GM23338 (cell line): ENCODE data around the gene NSG2. TPM values are rescaled to one million over a fixed set of nuclear protein-coding genes. Genes with fewer than 3 reads are reported as not detected.

ENCODE experiments used
- ATAC-seq: fragments of 200-7000 bp; cut with Tn5 transposase; 3 replicates; pipeline ENCODE4 v1.9.1; 2020
- DNase-seq: peaks from one replicate; pipeline ENCODE4 v3.0.0-alpha.2; 2015; ENCODE audit warnings: low spot score
- H2AFZ ChIP-seq: fragments of 200-600 bp; sonication (generic); 2 replicates; pipeline ENCODE4 v1.8.0; 2016; ENCODE audit warnings: antibody characterized with exemption, mild to moderate bottlenecking, moderate library complexity
- H3F3A ChIP-seq: fragments of 200-600 bp; sonication (generic); replicated peaks from 2 replicates; pipeline ENCODE4 v1.8.0; 2017; ENCODE audit warnings: antibody characterized with exemption, mixed run types, low read depth
- H3K27ac ChIP-seq: fragments of 200-600 bp; sonication (generic); 2 replicates; pipeline ENCODE4 v1.6.1; 2016; ENCODE audit warnings: low read depth
- H3K27me3 ChIP-seq: fragments of 200-600 bp; sonication (generic); 2 replicates; pipeline ENCODE4 v1.8.0; 2016; ENCODE audit warnings: mild to moderate bottlenecking, mixed run types, moderate library complexity; ENCODE audit not compliant: insufficient read depth
- H3K36me3 ChIP-seq: fragments of 200-600 bp; sonication (generic); 2 replicates; pipeline ENCODE4 v1.8.0; 2016; ENCODE audit warnings: mild to moderate bottlenecking; ENCODE audit not compliant: insufficient read depth
- H3K4me1 ChIP-seq: fragments of 200-600 bp; sonication (generic); 2 replicates; pipeline ENCODE4 v1.8.0; 2016; ENCODE audit warnings: mild to moderate bottlenecking, moderate library complexity; ENCODE audit not compliant: insufficient read depth
- H3K4me2 ChIP-seq: fragments of 200-600 bp; sonication (generic); 2 replicates; pipeline ENCODE4 v1.7.1; 2017; ENCODE audit warnings: mixed run types
- H3K4me3 ChIP-seq: fragments of 200-600 bp; sonication (generic); 2 replicates; pipeline ENCODE4 v1.6.1; 2016; ENCODE audit warnings: mixed run types
- H3K79me2 ChIP-seq: fragments of 200-600 bp; sonication (generic); replicated peaks from 2 replicates; pipeline ENCODE4 v1.8.0; 2017; ENCODE audit warnings: mild to moderate bottlenecking; ENCODE audit not compliant: insufficient read depth
- H3K9me2 ChIP-seq: fragments of 200-600 bp; sonication (generic); 2 replicates; pipeline ENCODE4 v1.8.0; 2017; ENCODE audit not compliant: insufficient read depth
- H4K20me1 ChIP-seq: fragments of 200-600 bp; sonication (generic); replicated peaks from 2 replicates; pipeline ENCODE4 v1.8.0; 2017; ENCODE audit warnings: mild to moderate bottlenecking; ENCODE audit not compliant: insufficient read depth
- H3K27ac Mint-ChIP-seq: 2 replicates; pipeline ENCODE4 v1.8.0; 2020; ENCODE audit warnings: inconsistent platforms, mild to moderate bottlenecking, moderate library complexity, mixed read lengths
- H3K27me3 Mint-ChIP-seq: 3 replicates; pipeline ENCODE4 v1.8.0; 2022; ENCODE audit warnings: low read depth, mild to moderate bottlenecking, moderate library complexity, mixed read lengths, inconsistent platforms; ENCODE audit not compliant: insufficient read depth, poor library complexity
- H3K36me3 Mint-ChIP-seq: 3 replicates; pipeline ENCODE4 v1.8.0; 2021; ENCODE audit warnings: low read depth, mild to moderate bottlenecking, inconsistent platforms, moderate library complexity, mixed read lengths
- H3K4me1 Mint-ChIP-seq: 3 replicates; pipeline ENCODE4 v1.8.0; 2020; ENCODE audit warnings: mild to moderate bottlenecking, inconsistent platforms, mixed read lengths
- H3K4me3 Mint-ChIP-seq: 3 replicates; pipeline ENCODE4 v1.8.0; 2021; ENCODE audit warnings: moderate library complexity, mild to moderate bottlenecking, inconsistent platforms, mixed read lengths
- H3K9me3 Mint-ChIP-seq: 3 replicates; pipeline ENCODE4 v1.8.0; 2020; ENCODE audit warnings: moderate library complexity, mild to moderate bottlenecking, inconsistent platforms, mixed read lengths
- CREB1 ChIP-seq: fragments of 250-450 bp; sonication (Bioruptor Pico); IDR thresholded peaks from 2 replicates; pipeline ENCODE4 v1.5.0; 2020; ENCODE audit warnings: low read depth, mild to moderate bottlenecking, moderate library complexity
- EZH2 ChIP-seq: fragments of 200-600 bp; sonication (generic); IDR thresholded peaks from one replicate; pipeline ENCODE4 v1.8.0; 2017; ENCODE audit warnings: antibody characterized with exemption, mild to moderate bottlenecking, low read depth; ENCODE audit not compliant: unreplicated experiment
- EZH2phosphoT487 ChIP-seq: fragments of 200-600 bp; sonication (generic); IDR thresholded peaks from one replicate; pipeline ENCODE4 v1.8.1; 2018; ENCODE audit warnings: antibody characterized with exemption; ENCODE audit not compliant: unreplicated experiment
- JUNB ChIP-seq: IDR thresholded peaks from one replicate; pipeline ENCODE4 v1.6.1; 2016; ENCODE audit warnings: antibody characterized with exemption; ENCODE audit not compliant: unreplicated experiment
- NANOG ChIP-seq: IDR thresholded peaks from 2 replicates; pipeline ENCODE4 v1.6.1; 2016; ENCODE audit warnings: antibody characterized with exemption, borderline replicate concordance
- POLR2AphosphoS5 ChIP-seq: IDR thresholded peaks from 2 replicates; pipeline ENCODE4 v1.6.1; 2016; ENCODE audit warnings: antibody characterized with exemption, low read depth
- STAT1 ChIP-seq: IDR thresholded peaks from one replicate; pipeline ENCODE4 v1.6.1; 2016; ENCODE audit warnings: antibody characterized with exemption; ENCODE audit not compliant: unreplicated experiment
- ZNF114 ChIP-seq: fragments of 250-450 bp; sonication (Bioruptor Pico); IDR thresholded peaks from 2 replicates; pipeline ENCODE4 v1.5.0; 2020; ENCODE audit warnings: mild to moderate bottlenecking, moderate library complexity
- ZNF331 ChIP-seq: fragments of 250-450 bp; sonication (Bioruptor Pico); IDR thresholded peaks from 2 replicates; pipeline ENCODE4 v1.5.0; 2020; ENCODE audit warnings: low read depth, mild to moderate bottlenecking, moderate library complexity
- polyA plus RNA-seq: library from polyadenylated mRNA; unstranded; fragments of >200 nt; fragmentation: Nextera tagmentation; extraction: Ambion mirVana; gene quantifications from 2 replicates; pipeline ENCODE4 v1.2.1, GENCODE V29; 2016
- total RNA-seq: library from RNA; depleted of rRNA; stranded (reverse); fragments of >200 nt; shearing (Covaris generic); gene quantifications from 2 replicates; pipeline ENCODE4 v1.2.3, GENCODE V29; 2014
- TF ChIP-seq, protein P1 (sequence below): IDR thresholded peaks from one replicate; pipeline ENCODE4 v1.6.1; 2018; ENCODE audit warnings: antibody characterized with exemption; ENCODE audit not compliant: unreplicated experiment
- TF ChIP-seq, protein P2 (sequence below), 2 experiments: fragments of 200-600 bp in 1 of 2; sonication (generic) in 1 of 2; conservative IDR thresholded peaks; 2 replicates each; pipeline versions ENCODE4 v1.5.1 to v1.6.1; 2016 to 2017; ENCODE audit warnings: antibody characterized with exemption in 2 of 2, low read depth in 2 of 2, mild to moderate bottlenecking in 2 of 2, moderate library complexity in 1 of 2
- TF ChIP-seq, protein P3 (sequence below): IDR thresholded peaks from 2 replicates; pipeline ENCODE4 v1.6.1; 2016; ENCODE audit warnings: antibody characterized with exemption
- TF ChIP-seq, protein P4 (sequence below): fragments of 250-450 bp; sonication (Bioruptor Pico); IDR thresholded peaks from 2 replicates; pipeline ENCODE4 v1.5.0; 2020; ENCODE audit warnings: mild to moderate bottlenecking, moderate library complexity

NSG2 gene
- total and polyA plus RNA-seq, 2 experiments from 2014 or later = 0.16 TPM; not detected in 1

DNA sequence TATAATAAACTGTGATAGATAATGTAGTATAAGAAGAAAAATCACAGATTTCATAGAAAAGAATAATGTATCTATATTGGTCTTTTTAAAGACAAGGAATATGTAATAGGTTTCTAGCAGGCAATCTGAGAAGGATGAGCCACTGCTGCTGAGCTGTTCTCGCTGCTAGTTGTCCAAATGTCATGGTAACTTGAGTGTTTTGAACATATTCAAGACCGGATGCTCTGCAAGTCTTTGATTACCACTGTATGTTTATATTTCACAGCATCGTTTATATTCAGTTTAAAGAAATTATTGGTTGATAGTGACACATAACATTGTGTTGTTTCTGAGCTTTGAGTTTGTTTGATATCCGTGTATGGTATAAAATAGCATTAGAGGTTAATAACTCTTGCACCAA is 47.0 kb upstream of the NSG2 start:
- no peaks in the 10 kb centered on the region for H3K9me3 Mint-ChIP-seq
- Histone ChIP-seq H3K4me3 (no peak overlapping the region), H3K4me2 (no peak overlapping the region), H2AFZ (no peak overlapping the region), H3K9me2 (no peaks in the 10 kb centered on the region), H3K4me1 (no peaks in the 10 kb centered on the region), H3K79me2 (no peaks in the 10 kb centered on the region), H3K27ac (no peak overlapping the region), H3F3A (no peaks in the 10 kb centered on the region), H3K27me3 (no peaks in the 10 kb centered on the region), H3K36me3 (no peaks in the 10 kb centered on the region), H4K20me1 (no peaks in the 10 kb centered on the region)
- no peak overlapping the region for H3K27ac Mint-ChIP-seq
- no peaks in the 10 kb centered on the region for H3K36me3 Mint-ChIP-seq
- H3K27me3 Mint-ChIP-seq = peaks cover 6% of the 10 kb centered on the region
- H3K4me1 Mint-ChIP-seq = no peaks in the 10 kb centered on the region
- TF ChIP-seq JUNB (no peak), POLR2AphosphoS5 (no peak), ZNF114 (no peak), ZNF331 (CRISPR knock-in tag) (no peak), EZH2 (no peak), NANOG (no peak), EZH2phosphoT487 (no peak), STAT1 (no peak), CREB1 (no peak)
- TF ChIP-seq, protein P1, sequence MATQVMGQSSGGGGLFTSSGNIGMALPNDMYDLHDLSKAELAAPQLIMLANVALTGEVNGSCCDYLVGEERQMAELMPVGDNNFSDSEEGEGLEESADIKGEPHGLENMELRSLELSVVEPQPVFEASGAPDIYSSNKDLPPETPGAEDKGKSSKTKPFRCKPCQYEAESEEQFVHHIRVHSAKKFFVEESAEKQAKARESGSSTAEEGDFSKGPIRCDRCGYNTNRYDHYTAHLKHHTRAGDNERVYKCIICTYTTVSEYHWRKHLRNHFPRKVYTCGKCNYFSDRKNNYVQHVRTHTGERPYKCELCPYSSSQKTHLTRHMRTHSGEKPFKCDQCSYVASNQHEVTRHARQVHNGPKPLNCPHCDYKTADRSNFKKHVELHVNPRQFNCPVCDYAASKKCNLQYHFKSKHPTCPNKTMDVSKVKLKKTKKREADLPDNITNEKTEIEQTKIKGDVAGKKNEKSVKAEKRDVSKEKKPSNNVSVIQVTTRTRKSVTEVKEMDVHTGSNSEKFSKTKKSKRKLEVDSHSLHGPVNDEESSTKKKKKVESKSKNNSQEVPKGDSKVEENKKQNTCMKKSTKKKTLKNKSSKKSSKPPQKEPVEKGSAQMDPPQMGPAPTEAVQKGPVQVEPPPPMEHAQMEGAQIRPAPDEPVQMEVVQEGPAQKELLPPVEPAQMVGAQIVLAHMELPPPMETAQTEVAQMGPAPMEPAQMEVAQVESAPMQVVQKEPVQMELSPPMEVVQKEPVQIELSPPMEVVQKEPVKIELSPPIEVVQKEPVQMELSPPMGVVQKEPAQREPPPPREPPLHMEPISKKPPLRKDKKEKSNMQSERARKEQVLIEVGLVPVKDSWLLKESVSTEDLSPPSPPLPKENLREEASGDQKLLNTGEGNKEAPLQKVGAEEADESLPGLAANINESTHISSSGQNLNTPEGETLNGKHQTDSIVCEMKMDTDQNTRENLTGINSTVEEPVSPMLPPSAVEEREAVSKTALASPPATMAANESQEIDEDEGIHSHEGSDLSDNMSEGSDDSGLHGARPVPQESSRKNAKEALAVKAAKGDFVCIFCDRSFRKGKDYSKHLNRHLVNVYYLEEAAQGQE = no peak
- TF ChIP-seq, protein P2, sequence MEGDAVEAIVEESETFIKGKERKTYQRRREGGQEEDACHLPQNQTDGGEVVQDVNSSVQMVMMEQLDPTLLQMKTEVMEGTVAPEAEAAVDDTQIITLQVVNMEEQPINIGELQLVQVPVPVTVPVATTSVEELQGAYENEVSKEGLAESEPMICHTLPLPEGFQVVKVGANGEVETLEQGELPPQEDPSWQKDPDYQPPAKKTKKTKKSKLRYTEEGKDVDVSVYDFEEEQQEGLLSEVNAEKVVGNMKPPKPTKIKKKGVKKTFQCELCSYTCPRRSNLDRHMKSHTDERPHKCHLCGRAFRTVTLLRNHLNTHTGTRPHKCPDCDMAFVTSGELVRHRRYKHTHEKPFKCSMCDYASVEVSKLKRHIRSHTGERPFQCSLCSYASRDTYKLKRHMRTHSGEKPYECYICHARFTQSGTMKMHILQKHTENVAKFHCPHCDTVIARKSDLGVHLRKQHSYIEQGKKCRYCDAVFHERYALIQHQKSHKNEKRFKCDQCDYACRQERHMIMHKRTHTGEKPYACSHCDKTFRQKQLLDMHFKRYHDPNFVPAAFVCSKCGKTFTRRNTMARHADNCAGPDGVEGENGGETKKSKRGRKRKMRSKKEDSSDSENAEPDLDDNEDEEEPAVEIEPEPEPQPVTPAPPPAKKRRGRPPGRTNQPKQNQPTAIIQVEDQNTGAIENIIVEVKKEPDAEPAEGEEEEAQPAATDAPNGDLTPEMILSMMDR (conservative IDR thresholded peaks at IDR 0.05; ENCODE audit: low read depth in 2 of 2) = no peak
- TF ChIP-seq, protein P3, sequence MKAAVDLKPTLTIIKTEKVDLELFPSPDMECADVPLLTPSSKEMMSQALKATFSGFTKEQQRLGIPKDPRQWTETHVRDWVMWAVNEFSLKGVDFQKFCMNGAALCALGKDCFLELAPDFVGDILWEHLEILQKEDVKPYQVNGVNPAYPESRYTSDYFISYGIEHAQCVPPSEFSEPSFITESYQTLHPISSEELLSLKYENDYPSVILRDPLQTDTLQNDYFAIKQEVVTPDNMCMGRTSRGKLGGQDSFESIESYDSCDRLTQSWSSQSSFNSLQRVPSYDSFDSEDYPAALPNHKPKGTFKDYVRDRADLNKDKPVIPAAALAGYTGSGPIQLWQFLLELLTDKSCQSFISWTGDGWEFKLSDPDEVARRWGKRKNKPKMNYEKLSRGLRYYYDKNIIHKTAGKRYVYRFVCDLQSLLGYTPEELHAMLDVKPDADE = no peak
- TF ChIP-seq, protein P4, sequence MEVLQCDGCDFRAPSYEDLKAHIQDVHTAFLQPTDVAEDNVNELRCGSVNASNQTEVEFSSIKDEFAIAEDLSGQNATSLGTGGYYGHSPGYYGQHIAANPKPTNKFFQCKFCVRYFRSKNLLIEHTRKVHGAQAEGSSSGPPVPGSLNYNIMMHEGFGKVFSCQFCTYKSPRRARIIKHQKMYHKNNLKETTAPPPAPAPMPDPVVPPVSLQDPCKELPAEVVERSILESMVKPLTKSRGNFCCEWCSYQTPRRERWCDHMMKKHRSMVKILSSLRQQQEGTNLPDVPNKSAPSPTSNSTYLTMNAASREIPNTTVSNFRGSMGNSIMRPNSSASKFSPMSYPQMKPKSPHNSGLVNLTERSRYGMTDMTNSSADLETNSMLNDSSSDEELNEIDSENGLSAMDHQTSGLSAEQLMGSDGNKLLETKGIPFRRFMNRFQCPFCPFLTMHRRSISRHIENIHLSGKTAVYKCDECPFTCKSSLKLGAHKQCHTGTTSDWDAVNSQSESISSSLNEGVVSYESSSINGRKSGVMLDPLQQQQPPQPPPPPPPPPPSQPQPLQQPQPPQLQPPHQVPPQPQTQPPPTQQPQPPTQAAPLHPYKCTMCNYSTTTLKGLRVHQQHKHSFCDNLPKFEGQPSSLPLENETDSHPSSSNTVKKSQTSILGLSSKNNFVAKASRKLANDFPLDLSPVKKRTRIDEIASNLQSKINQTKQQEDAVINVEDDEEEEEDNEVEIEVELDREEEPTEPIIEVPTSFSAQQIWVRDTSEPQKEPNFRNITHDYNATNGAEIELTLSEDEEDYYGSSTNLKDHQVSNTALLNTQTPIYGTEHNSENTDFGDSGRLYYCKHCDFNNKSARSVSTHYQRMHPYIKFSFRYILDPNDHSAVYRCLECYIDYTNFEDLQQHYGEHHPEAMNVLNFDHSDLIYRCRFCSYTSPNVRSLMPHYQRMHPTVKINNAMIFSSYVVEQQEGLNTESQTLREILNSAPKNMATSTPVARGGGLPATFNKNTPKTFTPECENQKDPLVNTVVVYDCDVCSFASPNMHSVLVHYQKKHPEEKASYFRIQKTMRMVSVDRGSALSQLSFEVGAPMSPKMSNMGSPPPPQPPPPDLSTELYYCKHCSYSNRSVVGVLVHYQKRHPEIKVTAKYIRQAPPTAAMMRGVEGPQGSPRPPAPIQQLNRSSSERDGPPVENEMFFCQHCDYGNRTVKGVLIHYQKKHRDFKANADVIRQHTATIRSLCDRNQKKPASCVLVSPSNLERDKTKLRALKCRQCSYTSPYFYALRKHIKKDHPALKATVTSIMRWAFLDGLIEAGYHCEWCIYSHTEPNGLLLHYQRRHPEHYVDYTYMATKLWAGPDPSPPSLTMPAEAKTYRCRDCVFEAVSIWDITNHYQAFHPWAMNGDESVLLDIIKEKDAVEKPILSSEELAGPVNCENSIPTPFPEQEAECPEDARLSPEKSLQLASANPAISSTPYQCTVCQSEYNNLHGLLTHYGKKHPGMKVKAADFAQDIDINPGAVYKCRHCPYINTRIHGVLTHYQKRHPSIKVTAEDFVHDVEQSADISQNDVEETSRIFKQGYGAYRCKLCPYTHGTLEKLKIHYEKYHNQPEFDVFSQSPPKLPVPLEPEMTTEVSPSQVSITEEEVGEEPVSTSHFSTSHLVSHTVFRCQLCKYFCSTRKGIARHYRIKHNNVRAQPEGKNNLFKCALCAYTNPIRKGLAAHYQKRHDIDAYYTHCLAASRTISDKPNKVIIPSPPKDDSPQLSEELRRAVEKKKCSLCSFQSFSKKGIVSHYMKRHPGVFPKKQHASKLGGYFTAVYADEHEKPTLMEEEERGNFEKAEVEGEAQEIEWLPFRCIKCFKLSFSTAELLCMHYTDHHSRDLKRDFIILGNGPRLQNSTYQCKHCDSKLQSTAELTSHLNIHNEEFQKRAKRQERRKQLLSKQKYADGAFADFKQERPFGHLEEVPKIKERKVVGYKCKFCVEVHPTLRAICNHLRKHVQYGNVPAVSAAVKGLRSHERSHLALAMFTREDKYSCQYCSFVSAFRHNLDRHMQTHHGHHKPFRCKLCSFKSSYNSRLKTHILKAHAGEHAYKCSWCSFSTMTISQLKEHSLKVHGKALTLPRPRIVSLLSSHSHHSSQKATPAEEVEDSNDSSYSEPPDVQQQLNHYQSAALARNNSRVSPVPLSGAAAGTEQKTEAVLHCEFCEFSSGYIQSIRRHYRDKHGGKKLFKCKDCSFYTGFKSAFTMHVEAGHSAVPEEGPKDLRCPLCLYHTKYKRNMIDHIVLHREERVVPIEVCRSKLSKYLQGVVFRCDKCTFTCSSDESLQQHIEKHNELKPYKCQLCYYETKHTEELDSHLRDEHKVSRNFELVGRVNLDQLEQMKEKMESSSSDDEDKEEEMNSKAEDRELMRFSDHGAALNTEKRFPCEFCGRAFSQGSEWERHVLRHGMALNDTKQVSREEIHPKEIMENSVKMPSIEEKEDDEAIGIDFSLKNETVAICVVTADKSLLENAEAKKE (CRISPR knock-in tag) = no peak
- ATAC-seq (no peak), DNase-seq (no peak)
- H3K4me3 Mint-ChIP-seq = no peak overlapping the region
